Measurements from ENCODE around the gene NOL11. TPM values are rescaled to one million over a fixed set of nuclear protein-coding genes. Genes with fewer than 3 reads are reported as not detected.

NOL11 gene
- total RNA-seq, 1 experiment from 2014 or later, result 66.4 TPM

DNA sequence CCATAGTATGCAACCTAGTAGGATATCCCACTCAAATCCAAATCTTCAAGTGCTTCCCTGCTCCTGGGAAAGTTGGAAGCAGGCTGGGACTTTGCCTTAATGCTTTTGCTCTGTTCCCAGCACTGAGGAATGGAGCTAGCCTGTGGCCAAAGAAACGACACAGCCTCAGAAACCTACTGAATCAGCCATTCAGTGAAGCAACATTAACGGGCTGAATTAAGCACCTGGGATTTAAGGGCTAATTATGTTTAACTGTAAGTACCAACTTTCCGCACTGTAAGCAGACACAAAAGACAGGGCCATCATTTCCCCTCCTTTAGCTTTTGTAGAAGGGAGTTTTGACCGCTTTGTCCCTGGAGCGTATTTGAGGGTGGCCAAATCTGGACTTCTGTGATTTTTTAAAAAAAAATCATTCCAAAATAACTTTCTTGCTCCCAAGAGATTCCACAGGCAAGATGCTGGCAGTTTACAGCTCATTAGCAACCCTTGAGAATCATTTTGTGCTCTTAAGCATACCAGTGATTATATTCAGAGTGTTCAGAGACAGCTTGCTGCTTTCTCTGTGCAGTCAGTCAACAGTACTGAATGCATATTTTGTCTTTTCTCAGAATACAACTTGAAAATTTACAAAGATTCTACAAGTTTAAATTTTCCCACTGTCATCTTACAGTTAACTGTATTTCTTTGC, 17.6 kb upstream of the NOL11 start:
- Mint-ChIP-seq H3K4me3 (no peak overlapping the region), H3K9me3 (peaks cover 3% of the 10 kb centered on the region), H3K27me3 (ENCODE audit: low read depth) (no peaks in the 10 kb centered on the region), H3K4me1 (peaks cover 13% of the 10 kb centered on the region), H3K36me3 (no peaks in the 10 kb centered on the region), H3K27ac (peak overlapping the region; percentile 34)
- no peak for DNase-seq (ENCODE audit: low spot score)
- ChIA-PET CTCF (interaction anchor here (0.9 kb wide), 1 partner anchor 225 kb away, joined by 3 read pairs; no protein-coding TSS in a partner anchor), POLR2A (no interaction called here)
- TF ChIP-seq PRRX2 (CRISPR knock-in tag; IDR thresholded peaks at IDR 0.05) (no peak), ZNF416 (CRISPR knock-in tag; IDR thresholded peaks at IDR 0.05) (no peak), TP53 (CRISPR knock-in tag; IDR thresholded peaks at IDR 0.05) (no peak), TEAD4 (CRISPR knock-in tag; IDR thresholded peaks at IDR 0.05) (no peak), ETV6 (CRISPR knock-in tag; IDR thresholded peaks at IDR 0.05) (no peak), JUN (CRISPR knock-in tag; IDR thresholded peaks at IDR 0.05) (no peak), MXD4 (CRISPR knock-in tag; IDR thresholded peaks at IDR 0.05; ENCODE audit: borderline replicate concordance) (no peak)
- TF ChIP-seq, protein P1, sequence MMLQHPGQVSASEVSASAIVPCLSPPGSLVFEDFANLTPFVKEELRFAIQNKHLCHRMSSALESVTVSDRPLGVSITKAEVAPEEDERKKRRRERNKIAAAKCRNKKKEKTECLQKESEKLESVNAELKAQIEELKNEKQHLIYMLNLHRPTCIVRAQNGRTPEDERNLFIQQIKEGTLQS (CRISPR knock-in tag; conservative IDR thresholded peaks at IDR 0.05), result no peak
- TF ChIP-seq, protein P2, sequence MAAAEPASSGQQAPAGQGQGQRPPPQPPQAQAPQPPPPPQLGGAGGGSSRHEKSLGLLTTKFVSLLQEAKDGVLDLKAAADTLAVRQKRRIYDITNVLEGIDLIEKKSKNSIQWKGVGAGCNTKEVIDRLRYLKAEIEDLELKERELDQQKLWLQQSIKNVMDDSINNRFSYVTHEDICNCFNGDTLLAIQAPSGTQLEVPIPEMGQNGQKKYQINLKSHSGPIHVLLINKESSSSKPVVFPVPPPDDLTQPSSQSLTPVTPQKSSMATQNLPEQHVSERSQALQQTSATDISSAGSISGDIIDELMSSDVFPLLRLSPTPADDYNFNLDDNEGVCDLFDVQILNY (CRISPR knock-in tag; IDR thresholded peaks at IDR 0.05), result no peak
- no peak for ATAC-seq

DNA sequence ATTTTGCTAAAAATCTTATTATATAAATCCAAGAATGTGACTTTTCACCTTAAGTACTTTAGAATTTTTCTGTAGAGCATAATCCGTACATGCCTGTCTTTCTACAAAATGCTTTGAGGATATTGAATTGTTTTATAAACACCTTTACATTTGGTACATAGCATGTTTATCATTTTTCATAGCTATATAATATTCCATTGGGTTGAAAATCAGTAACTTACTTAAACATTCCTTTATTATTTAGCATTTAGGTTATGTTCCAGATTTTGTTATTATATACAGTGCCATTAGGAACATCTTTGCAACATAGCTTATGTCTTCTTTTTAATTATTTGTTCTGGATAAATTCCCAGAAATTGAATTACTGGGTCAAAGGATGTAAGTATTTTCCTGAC, 17.0 kb upstream of the NOL11 start:
- Mint-ChIP-seq H3K27me3 (ENCODE audit: low read depth) (no peaks in the 10 kb centered on the region), H3K9me3 (peaks cover 3% of the 10 kb centered on the region), H3K4me1 (peaks cover 13% of the 10 kb centered on the region), H3K4me3 (no peak overlapping the region), H3K27ac (no peak overlapping the region), H3K36me3 (no peaks in the 10 kb centered on the region)
- CTCF ChIA-PET, result interaction anchor here (0.9 kb wide), 1 partner anchor 225 kb away, joined by 3 read pairs; no protein-coding TSS in a partner anchor
- ATAC-seq (no peak), DNase-seq (ENCODE audit: low spot score) (no peak)
- POLR2A ChIA-PET, result interaction anchor here (0.5 kb wide), 1 partner anchor 258 kb away, joined by 4 read pairs; no protein-coding TSS in a partner anchor
- TF ChIP-seq SOX15 (CRISPR knock-in tag; IDR thresholded peaks at IDR 0.05), result no peak
- no peak for TF ChIP-seq MXD4 (CRISPR knock-in tag; IDR thresholded peaks at IDR 0.05; ENCODE audit: borderline replicate concordance)
- no peak for TF ChIP-seq KAT7 (CRISPR knock-in tag; IDR thresholded peaks at IDR 0.05; ENCODE audit: borderline replicate concordance)
- no peak for TF ChIP-seq ESRRA (CRISPR knock-in tag; IDR thresholded peaks at IDR 0.05; ENCODE audit: borderline replicate concordance)
- TF ChIP-seq, protein P3, sequence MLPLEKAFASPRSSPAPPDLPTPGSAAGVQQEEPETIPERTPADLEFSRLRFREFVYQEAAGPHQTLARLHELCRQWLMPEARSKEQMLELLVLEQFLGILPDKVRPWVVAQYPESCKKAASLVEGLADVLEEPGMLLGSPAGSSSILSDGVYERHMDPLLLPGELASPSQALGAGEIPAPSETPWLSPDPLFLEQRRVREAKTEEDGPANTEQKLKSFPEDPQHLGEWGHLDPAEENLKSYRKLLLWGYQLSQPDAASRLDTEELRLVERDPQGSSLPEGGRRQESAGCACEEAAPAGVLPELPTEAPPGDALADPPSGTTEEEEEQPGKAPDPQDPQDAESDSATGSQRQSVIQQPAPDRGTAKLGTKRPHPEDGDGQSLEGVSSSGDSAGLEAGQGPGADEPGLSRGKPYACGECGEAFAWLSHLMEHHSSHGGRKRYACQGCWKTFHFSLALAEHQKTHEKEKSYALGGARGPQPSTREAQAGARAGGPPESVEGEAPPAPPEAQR (CRISPR knock-in tag; IDR thresholded peaks at IDR 0.05), result no peak
- no peak for TF ChIP-seq RELA (CRISPR knock-in tag; IDR thresholded peaks at IDR 0.05; ENCODE audit: borderline replicate concordance)
- TF ChIP-seq, protein P4, sequence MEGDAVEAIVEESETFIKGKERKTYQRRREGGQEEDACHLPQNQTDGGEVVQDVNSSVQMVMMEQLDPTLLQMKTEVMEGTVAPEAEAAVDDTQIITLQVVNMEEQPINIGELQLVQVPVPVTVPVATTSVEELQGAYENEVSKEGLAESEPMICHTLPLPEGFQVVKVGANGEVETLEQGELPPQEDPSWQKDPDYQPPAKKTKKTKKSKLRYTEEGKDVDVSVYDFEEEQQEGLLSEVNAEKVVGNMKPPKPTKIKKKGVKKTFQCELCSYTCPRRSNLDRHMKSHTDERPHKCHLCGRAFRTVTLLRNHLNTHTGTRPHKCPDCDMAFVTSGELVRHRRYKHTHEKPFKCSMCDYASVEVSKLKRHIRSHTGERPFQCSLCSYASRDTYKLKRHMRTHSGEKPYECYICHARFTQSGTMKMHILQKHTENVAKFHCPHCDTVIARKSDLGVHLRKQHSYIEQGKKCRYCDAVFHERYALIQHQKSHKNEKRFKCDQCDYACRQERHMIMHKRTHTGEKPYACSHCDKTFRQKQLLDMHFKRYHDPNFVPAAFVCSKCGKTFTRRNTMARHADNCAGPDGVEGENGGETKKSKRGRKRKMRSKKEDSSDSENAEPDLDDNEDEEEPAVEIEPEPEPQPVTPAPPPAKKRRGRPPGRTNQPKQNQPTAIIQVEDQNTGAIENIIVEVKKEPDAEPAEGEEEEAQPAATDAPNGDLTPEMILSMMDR (IDR thresholded peaks at IDR 0.05), result no peak
- no peak for TF ChIP-seq TEAD1 (CRISPR knock-in tag; IDR thresholded peaks at IDR 0.05)
- TF ChIP-seq, protein P5, sequence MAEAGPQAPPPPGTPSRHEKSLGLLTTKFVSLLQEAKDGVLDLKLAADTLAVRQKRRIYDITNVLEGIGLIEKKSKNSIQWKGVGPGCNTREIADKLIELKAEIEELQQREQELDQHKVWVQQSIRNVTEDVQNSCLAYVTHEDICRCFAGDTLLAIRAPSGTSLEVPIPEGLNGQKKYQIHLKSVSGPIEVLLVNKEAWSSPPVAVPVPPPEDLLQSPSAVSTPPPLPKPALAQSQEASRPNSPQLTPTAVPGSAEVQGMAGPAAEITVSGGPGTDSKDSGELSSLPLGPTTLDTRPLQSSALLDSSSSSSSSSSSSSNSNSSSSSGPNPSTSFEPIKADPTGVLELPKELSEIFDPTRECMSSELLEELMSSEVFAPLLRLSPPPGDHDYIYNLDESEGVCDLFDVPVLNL (CRISPR knock-in tag; IDR thresholded peaks at IDR 0.05; ENCODE audit: borderline replicate concordance, low read depth), result no peak
- TF ChIP-seq, protein P6, sequence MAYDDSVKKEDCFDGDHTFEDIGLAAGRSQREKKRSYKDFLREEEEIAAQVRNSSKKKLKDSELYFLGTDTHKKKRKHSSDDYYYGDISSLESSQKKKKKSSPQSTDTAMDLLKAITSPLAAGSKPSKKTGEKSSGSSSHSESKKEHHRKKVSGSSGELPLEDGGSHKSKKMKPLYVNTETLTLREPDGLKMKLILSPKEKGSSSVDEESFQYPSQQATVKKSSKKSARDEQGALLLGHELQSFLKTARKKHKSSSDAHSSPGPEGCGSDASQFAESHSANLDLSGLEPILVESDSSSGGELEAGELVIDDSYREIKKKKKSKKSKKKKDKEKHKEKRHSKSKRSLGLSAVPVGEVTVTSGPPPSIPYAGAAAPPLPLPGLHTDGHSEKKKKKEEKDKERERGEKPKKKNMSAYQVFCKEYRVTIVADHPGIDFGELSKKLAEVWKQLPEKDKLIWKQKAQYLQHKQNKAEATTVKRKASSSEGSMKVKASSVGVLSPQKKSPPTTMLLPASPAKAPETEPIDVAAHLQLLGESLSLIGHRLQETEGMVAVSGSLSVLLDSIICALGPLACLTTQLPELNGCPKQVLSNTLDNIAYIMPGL (CRISPR knock-in tag; IDR thresholded peaks at IDR 0.05), result no peak
- no peak for TF ChIP-seq CREB1 (CRISPR knock-in tag; IDR thresholded peaks at IDR 0.05)
- TF ChIP-seq, protein P7, sequence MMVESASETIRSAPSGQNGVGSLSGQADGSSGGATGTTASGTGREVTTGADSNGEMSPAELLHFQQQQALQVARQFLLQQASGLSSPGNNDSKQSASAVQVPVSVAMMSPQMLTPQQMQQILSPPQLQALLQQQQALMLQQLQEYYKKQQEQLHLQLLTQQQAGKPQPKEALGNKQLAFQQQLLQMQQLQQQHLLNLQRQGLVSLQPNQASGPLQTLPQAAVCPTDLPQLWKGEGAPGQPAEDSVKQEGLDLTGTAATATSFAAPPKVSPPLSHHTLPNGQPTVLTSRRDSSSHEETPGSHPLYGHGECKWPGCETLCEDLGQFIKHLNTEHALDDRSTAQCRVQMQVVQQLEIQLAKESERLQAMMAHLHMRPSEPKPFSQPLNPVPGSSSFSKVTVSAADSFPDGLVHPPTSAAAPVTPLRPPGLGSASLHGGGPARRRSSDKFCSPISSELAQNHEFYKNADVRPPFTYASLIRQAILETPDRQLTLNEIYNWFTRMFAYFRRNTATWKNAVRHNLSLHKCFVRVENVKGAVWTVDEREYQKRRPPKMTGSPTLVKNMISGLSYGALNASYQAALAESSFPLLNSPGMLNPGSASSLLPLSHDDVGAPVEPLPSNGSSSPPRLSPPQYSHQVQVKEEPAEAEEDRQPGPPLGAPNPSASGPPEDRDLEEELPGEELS (CRISPR knock-in tag; IDR thresholded peaks at IDR 0.05), result no peak
- no peak for TF ChIP-seq ZNF232 (CRISPR knock-in tag; IDR thresholded peaks at IDR 0.05)
- TF ChIP-seq NFE2L1 (CRISPR knock-in tag; IDR thresholded peaks at IDR 0.05), result no peak
- no peak for TF ChIP-seq MYBL2 (CRISPR knock-in tag; IDR thresholded peaks at IDR 0.05)

Measured in WTC11 (cell line).